Mesothelial cell of epicardium (in vitro differentiated cells): ENCODE data around the gene ZKSCAN4. TPM values are rescaled to one million over a fixed set of nuclear protein-coding genes. Genes with fewer than 3 reads are reported as not detected.

Experiments used
- DNase-seq, 2 experiments: peaks; one replicate each; pipeline ENCODE4 v3.0.0; 2021; ENCODE audit warnings: low spot score in 2 of 2; ENCODE audit not compliant: unreplicated experiment in 2 of 2
- H3K27ac Mint-ChIP-seq: 2 replicates; pipeline ENCODE4 v1.8.0; 2021; ENCODE audit warnings: mixed read lengths
- H3K27me3 Mint-ChIP-seq: 2 replicates; pipeline ENCODE4 v1.8.0; 2021; ENCODE audit warnings: low read depth, mixed read lengths
- H3K36me3 Mint-ChIP-seq: 2 replicates; pipeline ENCODE4 v1.8.0; 2021; ENCODE audit warnings: mixed read lengths
- H3K4me1 Mint-ChIP-seq: 2 replicates; pipeline ENCODE4 v1.8.0; 2021; ENCODE audit warnings: mixed read lengths
- H3K4me3 Mint-ChIP-seq: 2 replicates; pipeline ENCODE4 v1.8.0; 2021; ENCODE audit warnings: mild to moderate bottlenecking, moderate library complexity, mixed read lengths
- H3K9me3 Mint-ChIP-seq: 2 replicates; pipeline ENCODE4 v1.8.0; 2021; ENCODE audit warnings: mixed read lengths
- CTCF ChIP-seq: fragments of 200-600 bp; sonication (generic); IDR thresholded peaks from one replicate; pipeline ENCODE4 v1.5.0; 2021; ENCODE audit warnings: antibody characterized with exemption; ENCODE audit not compliant: unreplicated experiment
- total RNA-seq: library from RNA; stranded (reverse); gene quantifications from 3 replicates; pipeline ENCODE4 v1.2.1, GENCODE V29; 2021

The ZKSCAN4 gene
- total RNA-seq, 1 donor from 2014 or later, result 6.8 TPM

DNA sequence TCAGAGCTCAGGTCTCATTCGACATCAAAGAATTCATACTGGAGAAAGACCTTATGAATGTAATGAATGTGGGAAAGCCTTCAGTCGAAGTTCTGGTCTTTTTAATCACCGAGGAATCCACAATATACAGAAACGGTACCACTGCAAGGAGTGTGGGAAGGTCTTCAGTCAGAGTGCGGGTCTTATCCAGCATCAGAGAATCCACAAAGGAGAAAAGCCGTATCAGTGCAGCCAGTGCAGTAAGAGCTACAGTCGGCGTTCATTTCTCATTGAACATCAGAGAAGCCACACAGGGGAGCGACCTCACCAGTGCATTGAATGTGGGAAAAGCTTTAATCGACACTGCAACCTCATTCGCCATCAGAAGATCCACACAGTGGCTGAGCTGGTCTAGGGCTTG lies 19.3 kb downstream of the ZKSCAN4 start:
- no peak for DNase-seq
- no peaks in the 10 kb centered on the region for H3K27me3 Mint-ChIP-seq
- H3K4me3 Mint-ChIP-seq, result no peak overlapping the region
- peaks cover 68% of the 10 kb centered on the region for H3K36me3 Mint-ChIP-seq
- H3K27ac Mint-ChIP-seq, result no peak overlapping the region
- no peak for TF ChIP-seq CTCF
- H3K4me1 Mint-ChIP-seq, result no peaks in the 10 kb centered on the region
- H3K9me3 Mint-ChIP-seq, result peaks cover 6% of the 10 kb centered on the region

DNA sequence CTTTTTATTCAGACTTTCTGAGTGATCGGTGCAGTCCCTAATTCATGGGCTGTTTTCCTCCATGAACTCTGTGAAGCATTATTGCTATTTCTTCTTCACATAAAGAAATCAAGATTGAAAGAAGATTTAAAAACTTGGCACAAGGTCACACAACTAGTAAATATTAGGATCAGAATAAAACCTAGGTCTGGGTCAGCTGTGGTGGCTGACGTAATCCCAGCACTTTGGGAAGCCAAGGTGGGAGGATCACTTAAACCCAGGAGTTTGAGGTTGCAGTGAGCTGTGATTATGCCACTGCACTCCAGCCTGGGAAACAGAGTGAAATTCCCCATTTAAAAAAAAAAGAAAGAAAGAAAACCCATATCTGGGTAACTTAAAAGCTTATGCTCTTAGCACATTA lies 25.6 kb downstream of the ZKSCAN4 start:
- Mint-ChIP-seq H3K4me3 (peak overlapping the region; percentile 92), H3K27me3 (peaks cover 17% of the 10 kb centered on the region), H3K9me3 (no peaks in the 10 kb centered on the region), H3K27ac (peak overlapping the region; percentile 98), H3K4me1 (peaks cover 14% of the 10 kb centered on the region), H3K36me3 (peaks cover 33% of the 10 kb centered on the region)
- DNase-seq, result no peak
- TF ChIP-seq CTCF, result no peak

- peak; percentile 48 to 62 for DNase-seq
- TF ChIP-seq CTCF, result no peak
- Mint-ChIP-seq H3K27me3 (peaks cover 28% of the 10 kb centered on the region), H3K4me3 (peak within 1 kb of the TSS; percentile 92), H3K9me3 (no peaks in the 10 kb centered on the region), H3K36me3 (peaks cover 23% of the 10 kb centered on the region), H3K4me1 (peaks cover 14% of the 10 kb centered on the region), H3K27ac (peak within 1 kb of the TSS; percentile 98)
Observed at GRCh38 chr6:28225056-28225834, 26.8 kb downstream of the ZKSCAN4 start, which contains the start of gene ZSCAN9. Gene ZSCAN9 (plus strand): TSS chr6:28225275. CDS start chr6:28227085, 1,810 bp downstream.

DNA sequence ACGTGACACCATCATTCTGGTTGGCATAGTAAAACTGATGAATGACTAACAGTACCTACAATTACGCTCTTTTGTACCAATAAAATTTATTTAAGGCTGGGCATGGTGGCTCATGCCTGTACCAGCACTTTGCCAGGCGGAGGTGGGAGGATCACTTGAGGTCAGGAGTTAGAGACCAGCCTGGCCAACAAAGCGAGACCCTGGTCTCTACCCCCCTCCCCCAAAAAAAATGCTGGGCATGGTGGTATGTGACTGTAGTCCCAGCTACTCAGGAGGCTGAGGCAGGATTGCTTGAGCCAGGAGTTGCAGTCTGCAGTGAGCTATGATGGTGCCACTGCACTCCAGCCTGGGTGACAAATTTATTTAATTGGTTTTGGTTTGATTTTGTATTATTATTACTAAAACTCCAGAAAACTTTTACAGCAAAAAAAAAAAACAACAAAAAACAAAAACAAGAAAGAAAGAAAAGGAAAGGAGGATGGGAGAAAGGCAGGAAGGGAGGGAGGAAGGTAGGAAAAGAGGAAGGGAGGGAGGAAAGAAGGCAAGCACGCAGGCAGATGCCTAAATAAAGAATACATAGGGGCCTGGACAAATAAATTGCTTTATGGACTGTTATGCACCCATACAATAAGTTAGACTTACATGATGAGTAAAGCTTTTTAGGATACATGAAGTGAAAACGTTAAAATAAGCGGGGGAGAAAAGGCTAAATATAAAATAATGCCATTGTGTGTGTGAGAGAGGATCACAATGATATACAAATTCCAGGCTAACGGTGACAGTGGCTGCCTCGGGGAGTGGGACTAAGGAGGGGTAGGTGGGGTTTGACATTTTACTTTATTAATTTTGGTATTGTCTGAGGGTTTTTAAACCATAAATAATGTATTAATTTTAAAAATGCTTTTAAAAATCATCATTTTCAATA lies 27.7 kb downstream of the ZKSCAN4 start:
- no peak for DNase-seq
- Mint-ChIP-seq H3K27me3 (peaks cover 33% of the 10 kb centered on the region), H3K4me1 (peaks cover 14% of the 10 kb centered on the region), H3K27ac (peak overlapping the region; percentile 98), H3K4me3 (peak overlapping the region; percentile 92), H3K36me3 (peaks cover 18% of the 10 kb centered on the region), H3K9me3 (no peaks in the 10 kb centered on the region)
- no peak for TF ChIP-seq CTCF

DNA sequence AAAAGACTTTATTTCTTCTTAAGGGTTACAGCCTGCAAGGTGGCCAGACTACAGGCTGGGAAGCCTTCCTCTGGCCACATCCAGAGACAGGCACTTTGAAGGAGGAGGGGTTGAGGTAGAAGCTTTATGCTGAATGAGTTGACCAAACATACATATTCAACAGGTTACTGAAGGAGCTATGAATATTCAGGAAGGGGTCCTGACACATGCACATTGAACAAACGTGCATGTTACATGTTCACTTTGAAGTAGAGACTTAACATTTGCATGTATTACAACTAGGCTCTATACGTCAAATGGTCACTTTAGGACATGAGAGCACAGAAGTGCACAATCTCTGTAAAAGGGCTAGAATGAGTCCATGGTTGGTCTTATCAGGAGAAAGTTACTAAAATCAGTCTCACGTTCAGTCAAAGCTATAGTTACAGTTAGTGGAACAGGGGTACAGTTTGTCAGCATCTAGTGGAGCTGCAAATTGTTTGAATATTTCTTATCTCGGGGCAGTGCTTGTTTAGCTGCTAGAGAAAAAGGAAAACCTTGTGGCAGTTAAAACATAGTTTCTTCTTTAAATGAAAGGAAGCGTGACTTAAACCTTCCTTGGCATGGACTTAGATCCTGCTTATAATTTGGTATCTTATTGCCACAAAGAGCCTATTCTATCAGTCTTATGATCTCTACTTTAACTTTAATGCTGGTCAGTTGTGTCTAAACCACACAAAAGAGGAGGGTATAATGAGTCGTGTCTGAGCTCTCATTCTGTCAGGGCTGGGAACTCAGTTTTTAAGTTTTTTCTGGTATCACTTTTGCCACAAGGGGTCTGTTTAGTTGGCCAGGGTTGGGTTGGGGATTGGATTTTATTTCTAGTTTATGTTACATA lies 31.6 kb downstream of the ZKSCAN4 start:
- H3K4me3 Mint-ChIP-seq, result no peak overlapping the region
- H3K36me3 Mint-ChIP-seq, result no peaks in the 10 kb centered on the region
- peaks cover 48% of the 10 kb centered on the region for H3K27me3 Mint-ChIP-seq
- H3K9me3 Mint-ChIP-seq, result no peaks in the 10 kb centered on the region
- DNase-seq, result no peak
- H3K27ac Mint-ChIP-seq, result no peak overlapping the region
- peaks cover 9% of the 10 kb centered on the region for H3K4me1 Mint-ChIP-seq
- no peak for TF ChIP-seq CTCF
